PC-3 (cell line): ENCODE measurements around the gene ZNF735.

Experiments
- CTCF ChIP-seq: fragments of 300-600 bp; sonication (generic); conservative IDR thresholded peaks from 2 replicates; pipeline ENCODE4 v1.5.1; 2017; ENCODE audit warnings: antibody characterized with exemption, low read depth, mild to moderate bottlenecking, low read length
- EZH2 ChIP-seq: fragments of 300-600 bp; sonication (generic); IDR thresholded peaks from one replicate; pipeline ENCODE4 v1.6.1; 2017; ENCODE audit warnings: antibody characterized with exemption, mild to moderate bottlenecking, low read length; ENCODE audit not compliant: unreplicated experiment
- EZH2phosphoT487 ChIP-seq: fragments of 300-600 bp; sonication (generic); IDR thresholded peaks from 2 replicates; pipeline ENCODE4 v1.6.1; 2018; ENCODE audit warnings: mild to moderate bottlenecking, antibody characterized with exemption, low read length, borderline replicate concordance

GRCh38 chr7:64187408-64187807 is 19.6 kb upstream of the ZNF735 start:
- TF ChIP-seq CTCF (no peak), EZH2 (no peak), EZH2phosphoT487 (no peak)
